Measurements from ENCODE around the gene AADAT.

DNA sequence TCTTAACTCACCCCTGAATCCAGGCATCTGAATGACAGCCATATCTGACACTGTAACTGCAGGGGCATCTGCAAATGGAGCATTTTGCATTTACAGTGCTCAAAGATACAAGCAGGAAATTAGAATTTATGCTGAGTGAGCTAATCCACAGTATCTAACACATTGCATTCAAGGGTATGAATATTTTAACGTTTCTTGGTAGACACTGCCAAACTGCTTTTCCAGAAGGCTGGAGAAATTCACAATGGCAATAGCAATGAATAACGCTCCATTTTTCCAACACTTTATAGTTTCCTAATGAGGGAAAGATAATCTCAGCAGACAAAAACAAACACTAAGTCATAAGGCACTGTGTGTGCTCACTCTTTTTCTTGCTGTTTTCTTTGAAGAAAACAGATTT, 30.9 kb downstream of the AADAT start:
- no peak for TF ChIP-seq CTCF (IDR thresholded peaks at IDR 0.05)
- TF ChIP-seq POLR2A (IDR thresholded peaks at IDR 0.05): no peak
- no peak for TF ChIP-seq EP300 (IDR thresholded peaks at IDR 0.05)

All from ovary (tissue), 3 donors.